Measurements from ENCODE around the gene ZNF407.

Gene ZNF407

DNA sequence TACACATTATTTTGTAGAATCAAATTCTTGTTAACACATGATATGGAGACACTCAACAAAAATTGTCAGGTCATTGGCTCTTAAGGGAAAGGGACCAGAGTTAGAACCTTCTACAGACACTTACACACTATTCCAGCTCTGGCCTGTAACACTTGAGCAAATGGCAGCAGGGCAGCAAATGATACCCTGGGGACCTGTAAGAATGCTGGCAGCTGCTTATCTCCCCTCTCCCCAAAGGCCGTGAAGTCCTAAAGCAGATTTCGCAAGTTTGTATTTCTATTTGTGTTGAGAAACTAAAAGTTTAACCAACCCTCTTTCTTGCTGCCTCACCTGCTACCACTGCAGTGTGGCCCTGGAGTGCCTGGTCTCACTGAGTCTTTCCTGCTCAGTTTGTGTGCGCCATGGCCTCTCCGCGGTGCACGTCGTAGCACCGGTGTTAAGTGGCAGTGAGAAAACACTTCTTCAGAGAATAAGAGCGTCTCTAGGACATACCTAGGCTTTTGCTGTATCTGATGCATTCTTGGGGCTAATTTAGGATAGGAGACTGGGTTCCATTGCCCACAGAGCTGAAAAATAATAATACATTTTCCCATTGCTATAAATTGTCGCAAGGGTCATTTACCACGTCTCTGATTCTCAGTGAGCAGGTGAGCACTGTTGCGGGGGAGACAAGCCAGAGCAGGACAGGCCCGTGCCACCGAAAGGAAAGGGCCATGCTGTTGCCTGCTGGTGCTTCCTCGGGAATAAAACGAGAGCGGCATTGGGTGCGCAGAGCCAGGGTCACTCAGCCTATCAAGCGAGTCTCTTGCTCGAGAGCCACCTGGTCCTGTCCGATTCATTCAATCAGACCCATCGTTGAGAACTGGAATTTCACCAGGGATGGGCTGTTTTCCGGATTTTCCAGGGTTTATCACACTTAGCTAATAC is 406.4 kb downstream of the ZNF407 start:
- no peak for TF ChIP-seq POLR2AphosphoS5 (IDR thresholded peaks at IDR 0.05; ENCODE audit: low read depth)
- TF ChIP-seq GABPA (IDR thresholded peaks at IDR 0.05; ENCODE audit: low read depth): no peak
- TF ChIP-seq, protein P1, sequence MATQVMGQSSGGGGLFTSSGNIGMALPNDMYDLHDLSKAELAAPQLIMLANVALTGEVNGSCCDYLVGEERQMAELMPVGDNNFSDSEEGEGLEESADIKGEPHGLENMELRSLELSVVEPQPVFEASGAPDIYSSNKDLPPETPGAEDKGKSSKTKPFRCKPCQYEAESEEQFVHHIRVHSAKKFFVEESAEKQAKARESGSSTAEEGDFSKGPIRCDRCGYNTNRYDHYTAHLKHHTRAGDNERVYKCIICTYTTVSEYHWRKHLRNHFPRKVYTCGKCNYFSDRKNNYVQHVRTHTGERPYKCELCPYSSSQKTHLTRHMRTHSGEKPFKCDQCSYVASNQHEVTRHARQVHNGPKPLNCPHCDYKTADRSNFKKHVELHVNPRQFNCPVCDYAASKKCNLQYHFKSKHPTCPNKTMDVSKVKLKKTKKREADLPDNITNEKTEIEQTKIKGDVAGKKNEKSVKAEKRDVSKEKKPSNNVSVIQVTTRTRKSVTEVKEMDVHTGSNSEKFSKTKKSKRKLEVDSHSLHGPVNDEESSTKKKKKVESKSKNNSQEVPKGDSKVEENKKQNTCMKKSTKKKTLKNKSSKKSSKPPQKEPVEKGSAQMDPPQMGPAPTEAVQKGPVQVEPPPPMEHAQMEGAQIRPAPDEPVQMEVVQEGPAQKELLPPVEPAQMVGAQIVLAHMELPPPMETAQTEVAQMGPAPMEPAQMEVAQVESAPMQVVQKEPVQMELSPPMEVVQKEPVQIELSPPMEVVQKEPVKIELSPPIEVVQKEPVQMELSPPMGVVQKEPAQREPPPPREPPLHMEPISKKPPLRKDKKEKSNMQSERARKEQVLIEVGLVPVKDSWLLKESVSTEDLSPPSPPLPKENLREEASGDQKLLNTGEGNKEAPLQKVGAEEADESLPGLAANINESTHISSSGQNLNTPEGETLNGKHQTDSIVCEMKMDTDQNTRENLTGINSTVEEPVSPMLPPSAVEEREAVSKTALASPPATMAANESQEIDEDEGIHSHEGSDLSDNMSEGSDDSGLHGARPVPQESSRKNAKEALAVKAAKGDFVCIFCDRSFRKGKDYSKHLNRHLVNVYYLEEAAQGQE (IDR thresholded peaks at IDR 0.05; ENCODE audit: insufficient replicate concordance, low read depth): no peak
- no peak for TF ChIP-seq SPI1 (IDR thresholded peaks at IDR 0.05; ENCODE audit: borderline replicate concordance, low read depth)
- TF ChIP-seq, protein P2, sequence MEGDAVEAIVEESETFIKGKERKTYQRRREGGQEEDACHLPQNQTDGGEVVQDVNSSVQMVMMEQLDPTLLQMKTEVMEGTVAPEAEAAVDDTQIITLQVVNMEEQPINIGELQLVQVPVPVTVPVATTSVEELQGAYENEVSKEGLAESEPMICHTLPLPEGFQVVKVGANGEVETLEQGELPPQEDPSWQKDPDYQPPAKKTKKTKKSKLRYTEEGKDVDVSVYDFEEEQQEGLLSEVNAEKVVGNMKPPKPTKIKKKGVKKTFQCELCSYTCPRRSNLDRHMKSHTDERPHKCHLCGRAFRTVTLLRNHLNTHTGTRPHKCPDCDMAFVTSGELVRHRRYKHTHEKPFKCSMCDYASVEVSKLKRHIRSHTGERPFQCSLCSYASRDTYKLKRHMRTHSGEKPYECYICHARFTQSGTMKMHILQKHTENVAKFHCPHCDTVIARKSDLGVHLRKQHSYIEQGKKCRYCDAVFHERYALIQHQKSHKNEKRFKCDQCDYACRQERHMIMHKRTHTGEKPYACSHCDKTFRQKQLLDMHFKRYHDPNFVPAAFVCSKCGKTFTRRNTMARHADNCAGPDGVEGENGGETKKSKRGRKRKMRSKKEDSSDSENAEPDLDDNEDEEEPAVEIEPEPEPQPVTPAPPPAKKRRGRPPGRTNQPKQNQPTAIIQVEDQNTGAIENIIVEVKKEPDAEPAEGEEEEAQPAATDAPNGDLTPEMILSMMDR (IDR thresholded peaks at IDR 0.05; ENCODE audit: insufficient read depth, low read length): no peak
- no peaks in the 10 kb centered on the region for H3K27me3 ChIP-seq (ENCODE audit: insufficient read depth, poor library complexity, severe bottlenecking)
- no peak for DNase-seq (ENCODE audit: low read depth in 1 of 2, low spot score in 1 of 2)
- no peak overlapping the region for H3K4me3 ChIP-seq (replicated peaks; ENCODE audit: insufficient read depth, low read length)
- no peak overlapping the region for H3K27ac ChIP-seq (replicated peaks)

DNA sequence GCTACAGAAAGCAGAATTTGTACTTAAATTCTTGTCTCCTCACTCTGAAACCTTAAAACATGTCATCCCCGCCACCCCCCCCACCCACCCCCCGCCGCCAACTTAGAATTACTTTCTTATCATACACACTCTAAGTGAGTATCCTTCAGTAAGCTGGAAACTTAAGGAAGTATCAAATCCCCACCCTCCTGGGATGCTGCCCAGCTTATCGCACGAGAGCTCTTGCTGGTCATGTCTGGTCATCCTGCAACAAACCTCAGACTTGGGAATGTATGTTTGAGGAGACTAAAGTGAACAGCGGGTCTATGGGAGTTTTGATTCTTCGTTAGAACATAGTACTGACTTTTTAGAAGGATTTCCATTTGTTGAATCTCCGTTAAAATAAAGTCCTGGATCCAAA is 408.0 kb downstream of the ZNF407 start:
- Histone ChIP-seq H3K4me3 (replicated peaks; ENCODE audit: insufficient read depth, low read length) (no peak overlapping the region), H3K27ac (replicated peaks) (no peak overlapping the region), H3K27me3 (ENCODE audit: insufficient read depth, poor library complexity, severe bottlenecking) (no peaks in the 10 kb centered on the region)
- no peak for TF ChIP-seq SPI1 (IDR thresholded peaks at IDR 0.05; ENCODE audit: borderline replicate concordance, low read depth)
- TF ChIP-seq, protein P1 (IDR thresholded peaks at IDR 0.05; ENCODE audit: insufficient replicate concordance, low read depth): no peak
- TF ChIP-seq POLR2AphosphoS5 (IDR thresholded peaks at IDR 0.05; ENCODE audit: low read depth): no peak
- TF ChIP-seq, protein P2 (IDR thresholded peaks at IDR 0.05; ENCODE audit: insufficient read depth, low read length): no peak
- TF ChIP-seq GABPA (IDR thresholded peaks at IDR 0.05; ENCODE audit: low read depth): no peak
- DNase-seq (ENCODE audit: low read depth in 1 of 2, low spot score in 1 of 2): no peak

DNA sequence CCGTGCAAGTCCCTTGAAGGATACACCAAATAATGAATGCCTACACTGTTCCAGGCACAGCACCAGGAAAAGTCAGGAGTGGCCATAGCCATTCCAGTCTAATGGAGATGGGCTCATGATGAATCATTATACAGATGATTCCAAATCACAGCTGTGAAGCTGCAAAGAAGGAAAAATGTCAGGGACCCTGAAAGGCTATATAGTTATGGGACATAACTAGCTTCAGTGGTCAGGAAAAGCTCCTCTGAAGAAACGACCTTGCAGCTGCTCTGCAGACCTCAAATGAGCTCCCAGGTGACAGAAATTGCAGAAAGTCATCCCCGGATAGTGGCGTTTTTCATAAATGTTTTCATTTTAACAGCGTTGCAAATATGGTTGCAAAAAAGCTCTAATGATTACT is 410.5 kb downstream of the ZNF407 start:
- no peak overlapping the region for H3K4me3 ChIP-seq (replicated peaks; ENCODE audit: insufficient read depth, low read length)
- no peaks in the 10 kb centered on the region for H3K27me3 ChIP-seq (ENCODE audit: insufficient read depth, poor library complexity, severe bottlenecking)
- no peak for DNase-seq (ENCODE audit: low read depth in 1 of 2, low spot score in 1 of 2)
- no peak overlapping the region for H3K27ac ChIP-seq (replicated peaks)
- TF ChIP-seq SPI1 (IDR thresholded peaks at IDR 0.05; ENCODE audit: borderline replicate concordance, low read depth): no peak
- TF ChIP-seq, protein P1 (IDR thresholded peaks at IDR 0.05; ENCODE audit: insufficient replicate concordance, low read depth): no peak
- no peak for TF ChIP-seq GABPA (IDR thresholded peaks at IDR 0.05; ENCODE audit: low read depth)
- TF ChIP-seq, protein P2 (IDR thresholded peaks at IDR 0.05; ENCODE audit: insufficient read depth, low read length): no peak
- no peak for TF ChIP-seq POLR2AphosphoS5 (IDR thresholded peaks at IDR 0.05; ENCODE audit: low read depth)
